Caco-2 (cell line): ENCODE data around the gene HSDL2. TPM values are rescaled to one million over a fixed set of nuclear protein-coding genes. Genes with fewer than 3 reads are reported as not detected.
A peak's percentile ranks its signal among the peaks of the same experiment; 100 is the strongest.

ENCODE experiments used
- BruUV-seq: library from RNA; stranded (reverse); fragments of 400-500 nt; replicated peaks from 2 replicates; lab custom pipeline; 2021; lab: Mats Ljungman, UMichigan
- CTCF ChIA-PET: fragments of 300-600 bp; sonication (Branson Sonifier 250); formaldehyde crosslinking; loops from one replicate; lab custom pipeline; 2022; ENCODE audit warnings: antibody characterized with exemption; lab: Charles Lee
- POLR2A ChIA-PET: fragments of 300-600 bp; sonication (Branson Sonifier 250); formaldehyde crosslinking; loops from one replicate; lab custom pipeline; 2022; ENCODE audit warnings: antibody characterized with exemption; lab: Charles Lee
- DNase-seq, 2 experiments: peaks; one replicate each; pipeline versions ENCODE4 v3.0.0 to v3.0.0-alpha.2; 2020 to 2022
- H3K27me3 ChIP-seq: replicated peaks from 2 replicates; pipeline ENCODE4 v1.6.0; 2011; ENCODE audit warnings: low read length; ENCODE audit not compliant: control insufficient read depth, insufficient read depth
- H3K36me3 ChIP-seq: 2 replicates; pipeline ENCODE4 v1.5.1; 2011; ENCODE audit warnings: low read length; ENCODE audit not compliant: control insufficient read depth, insufficient read depth
- H3K4me1 ChIP-seq: fragments of 250-450 bp; sonication (Bioruptor Pico); 2 replicates; pipeline ENCODE4 v1.5.1; 2020; ENCODE audit warnings: mild to moderate bottlenecking
- H3K4me3 ChIP-seq: 2 replicates; pipeline ENCODE4 v1.5.1; 2011; ENCODE audit warnings: low read depth, mild to moderate bottlenecking, control low read depth, low read length
- H3K9me3 ChIP-seq: fragments of 250-450 bp; sonication (Bioruptor Pico); 2 replicates; pipeline ENCODE4 v1.5.1; 2020; ENCODE audit warnings: mild to moderate bottlenecking, moderate library complexity
- H3K27ac Mint-ChIP-seq: one replicate; pipeline ENCODE4 v1.8.0; 2022; ENCODE audit warnings: mixed read lengths; ENCODE audit not compliant: unreplicated experiment
- H3K27me3 Mint-ChIP-seq: one replicate; pipeline ENCODE4 v1.8.0; 2022; ENCODE audit warnings: mixed read lengths; ENCODE audit not compliant: insufficient read depth, unreplicated experiment
- H3K36me3 Mint-ChIP-seq: one replicate; pipeline ENCODE4 v1.8.0; 2022; ENCODE audit warnings: mild to moderate bottlenecking, mixed read lengths; ENCODE audit not compliant: insufficient read depth, unreplicated experiment
- H3K4me1 Mint-ChIP-seq: one replicate; pipeline ENCODE4 v1.8.0; 2022; ENCODE audit warnings: low read depth, mixed read lengths; ENCODE audit not compliant: unreplicated experiment
- H3K4me3 Mint-ChIP-seq: one replicate; pipeline ENCODE4 v1.8.0; 2022; ENCODE audit warnings: mild to moderate bottlenecking, moderate library complexity, mixed read lengths; ENCODE audit not compliant: unreplicated experiment
- H3K9me3 Mint-ChIP-seq: one replicate; pipeline ENCODE4 v1.8.0; 2022; ENCODE audit warnings: mixed read lengths; ENCODE audit not compliant: unreplicated experiment
- intact Hi-C: fragments of 100-400 bp; cut with micrococcal nuclease; formaldehyde crosslinking; loops from one replicate; pipeline ENCODE4 v1.10.0; 2022; ENCODE audit not compliant: unreplicated experiment
- total RNA-seq: library from RNA; stranded (reverse); gene quantifications from 2 replicates; pipeline ENCODE4 v1.2.3, GENCODE V29; 2022
- TF ChIP-seq, protein P1 (sequence below), 2 experiments: fragments of 200-600 bp in 1 of 2; IDR thresholded peaks; 1 replicate in 1 of 2; 2 replicates in 1 of 2; pipeline versions ENCODE4 v1.5.1 to v1.8.0; 2011 to 2022; ENCODE audit warnings: antibody characterized with exemption in 1 of 2, control low read depth in 1 of 2, inconsistent platforms in 1 of 2, low read depth in 1 of 2, low read length in 1 of 2, mild to moderate bottlenecking in 1 of 2, moderate library complexity in 1 of 2; ENCODE audit not compliant: insufficient read depth in 1 of 2, severe bottlenecking in 1 of 2, unreplicated experiment in 1 of 2

HSDL2 gene
- total RNA-seq, 1 experiment from 2014 or later, result 134 TPM

DNA sequence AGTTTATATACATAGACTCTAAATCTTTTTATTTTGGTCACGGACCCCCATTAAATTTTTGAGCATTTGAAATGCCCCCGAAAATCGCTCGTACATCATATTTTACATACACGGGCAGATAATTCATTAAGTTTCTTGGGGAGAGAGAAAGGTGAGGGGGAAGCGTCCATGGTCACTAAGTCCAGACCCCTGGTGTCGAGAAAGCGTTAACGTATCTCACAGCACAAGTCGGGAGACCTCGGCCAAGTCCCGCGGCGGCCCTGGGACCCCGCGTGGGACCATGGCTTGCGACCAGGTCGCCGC lies 47.3 kb upstream of the HSDL2 start:
- Mint-ChIP-seq H3K4me3 (peak overlapping the region; percentile 88), H3K36me3 (peaks cover 28% of the 10 kb centered on the region), H3K27me3 (no peaks in the 10 kb centered on the region), H3K9me3 (no peaks in the 10 kb centered on the region), H3K4me1 (peaks cover 20% of the 10 kb centered on the region), H3K27ac (peak overlapping the region; percentile 67)
- H3K27me3 ChIP-seq, result no peaks in the 10 kb centered on the region
- intact Hi-C loops, result loop anchor here (5.0 to 10.0 kb wide), 2 partner anchors 100 to 892 kb away; partner anchors contain the start of genes FKBP15 and SLC31A1
- no peaks in the 10 kb centered on the region for H3K36me3 ChIP-seq
- H3K4me1 ChIP-seq, result peaks cover 34% of the 10 kb centered on the region
- no peaks in the 10 kb centered on the region for H3K9me3 ChIP-seq
- no peak for DNase-seq
- ChIA-PET POLR2A (interaction anchor here (1.9 kb wide), 1 partner anchor 47 kb away, joined by 10 read pairs; the partner anchor contains the start of gene HSDL2), CTCF (interaction anchor here (1.7 kb wide), 1 partner anchor 213 kb away, joined by 9 read pairs; no protein-coding TSS in a partner anchor)
- peak overlapping the region; percentile 94 for H3K4me3 ChIP-seq
- BruUV-seq, result no TSS peak
- TF ChIP-seq, protein P1, sequence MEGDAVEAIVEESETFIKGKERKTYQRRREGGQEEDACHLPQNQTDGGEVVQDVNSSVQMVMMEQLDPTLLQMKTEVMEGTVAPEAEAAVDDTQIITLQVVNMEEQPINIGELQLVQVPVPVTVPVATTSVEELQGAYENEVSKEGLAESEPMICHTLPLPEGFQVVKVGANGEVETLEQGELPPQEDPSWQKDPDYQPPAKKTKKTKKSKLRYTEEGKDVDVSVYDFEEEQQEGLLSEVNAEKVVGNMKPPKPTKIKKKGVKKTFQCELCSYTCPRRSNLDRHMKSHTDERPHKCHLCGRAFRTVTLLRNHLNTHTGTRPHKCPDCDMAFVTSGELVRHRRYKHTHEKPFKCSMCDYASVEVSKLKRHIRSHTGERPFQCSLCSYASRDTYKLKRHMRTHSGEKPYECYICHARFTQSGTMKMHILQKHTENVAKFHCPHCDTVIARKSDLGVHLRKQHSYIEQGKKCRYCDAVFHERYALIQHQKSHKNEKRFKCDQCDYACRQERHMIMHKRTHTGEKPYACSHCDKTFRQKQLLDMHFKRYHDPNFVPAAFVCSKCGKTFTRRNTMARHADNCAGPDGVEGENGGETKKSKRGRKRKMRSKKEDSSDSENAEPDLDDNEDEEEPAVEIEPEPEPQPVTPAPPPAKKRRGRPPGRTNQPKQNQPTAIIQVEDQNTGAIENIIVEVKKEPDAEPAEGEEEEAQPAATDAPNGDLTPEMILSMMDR (IDR thresholded peaks at IDR 0.05; ENCODE audit: insufficient read depth in 1 of 2, low read depth in 1 of 2, low read length in 1 of 2, severe bottlenecking in 1 of 2, unreplicated experiment in 1 of 2), result no peak

- TF ChIP-seq, protein P1 (IDR thresholded peaks at IDR 0.05; ENCODE audit: insufficient read depth in 1 of 2, low read depth in 1 of 2, low read length in 1 of 2, severe bottlenecking in 1 of 2, unreplicated experiment in 1 of 2), result no peak
- H3K27me3 Mint-ChIP-seq, result no peaks in the 10 kb centered on the region
- POLR2A ChIA-PET, result interaction anchor here (0.6 to 1.9 kb wide), 5 partner anchors 14 to 207 kb away, joined by 3 to 10 read pairs (median 4); partner anchors contain the start of genes HSDL2 and SUSD1
- Histone ChIP-seq H3K4me1 (peaks cover 39% of the 10 kb centered on the region), H3K36me3 (no peaks in the 10 kb centered on the region), H3K27me3 (no peaks in the 10 kb centered on the region), H3K9me3 (no peaks in the 10 kb centered on the region), H3K4me3 (peak within 1 kb of the TSS; percentile 94)
- DNase-seq, result peak; percentile 88 to 89
- no peaks in the 10 kb centered on the region for H3K9me3 Mint-ChIP-seq
- H3K36me3 Mint-ChIP-seq, result peaks cover 28% of the 10 kb centered on the region
- CTCF ChIA-PET, result interaction anchor here (0.6 to 1.7 kb wide), 8 partner anchors 17 to 362 kb away, joined by 3 to 23 read pairs (median 5); partner anchors contain the start of gene HSDL2
- no TSS peak for BruUV-seq
- intact Hi-C loops, result loop anchor here (1.0 to 10.0 kb wide), 5 partner anchors 101 to 892 kb away; partner anchors contain the start of genes FKBP15 and SLC31A1
- H3K27ac Mint-ChIP-seq, result peak within 1 kb of the TSS; percentile 95
- peak within 1 kb of the TSS; percentile 88 for H3K4me3 Mint-ChIP-seq
- H3K4me1 Mint-ChIP-seq, result peaks cover 25% of the 10 kb centered on the region
Observed at GRCh38 chr9:112332977-112333638, 46.8 kb upstream of the HSDL2 start, which contains the start of gene PTBP3. Gene PTBP3, minus strand, starts transcription at chr9:112333619. Its CDS starts 35,754 bp downstream, at chr9:112297865.

DNA sequence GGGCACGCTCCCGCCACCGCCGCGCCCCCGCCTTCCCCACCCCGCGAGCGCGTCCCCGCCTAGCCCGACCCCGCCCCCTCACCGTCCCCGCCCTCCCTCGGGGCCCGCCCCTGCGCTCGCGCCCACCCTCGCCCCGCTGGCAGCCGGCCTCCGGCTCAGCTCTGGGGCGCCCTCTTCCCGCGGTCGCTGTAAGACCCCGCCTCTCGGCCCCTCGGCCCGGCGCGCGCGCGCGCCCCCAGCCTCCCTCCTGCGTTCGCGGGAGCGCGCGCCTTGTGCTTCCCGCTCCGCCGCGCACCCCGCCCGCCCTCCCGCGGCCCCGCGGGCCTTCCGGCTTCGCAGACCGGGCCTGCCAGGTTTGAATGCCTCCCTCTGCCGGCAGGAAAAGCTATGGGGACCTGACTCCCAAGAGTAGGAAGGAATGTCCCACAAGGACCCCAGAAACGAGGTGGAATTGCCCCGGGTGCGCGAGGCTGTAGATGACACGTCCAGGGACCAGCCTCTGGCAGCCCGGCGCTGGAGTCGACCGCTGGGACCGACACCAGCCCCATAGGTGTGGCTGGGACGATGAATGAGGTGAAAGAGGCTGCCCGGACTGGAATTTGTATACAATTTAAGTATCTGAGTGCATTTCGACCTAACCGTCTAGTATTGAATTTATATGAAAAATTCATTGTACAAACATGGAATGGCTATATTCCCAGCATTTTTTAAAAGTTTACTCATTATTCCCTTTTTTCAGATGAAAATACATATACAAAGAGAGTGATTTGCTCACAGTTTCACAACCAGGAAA lies 46.1 kb upstream of the HSDL2 start:
- intact Hi-C loops, result loop anchor here (1.0 to 10.0 kb wide), 6 partner anchors 27 to 891 kb away; partner anchors contain the start of genes FKBP15 and SLC31A1
- H3K4me3 Mint-ChIP-seq, result peak overlapping the region; percentile 88
- Histone ChIP-seq H3K9me3 (no peaks in the 10 kb centered on the region), H3K4me3 (peak overlapping the region; percentile 94), H3K27me3 (no peaks in the 10 kb centered on the region), H3K4me1 (peaks cover 39% of the 10 kb centered on the region), H3K36me3 (no peaks in the 10 kb centered on the region)
- H3K27me3 Mint-ChIP-seq, result no peaks in the 10 kb centered on the region
- BruUV-seq, result TSS peak; percentile 79
- TF ChIP-seq, protein P1 (IDR thresholded peaks at IDR 0.05; ENCODE audit: insufficient read depth in 1 of 2, low read depth in 1 of 2, low read length in 1 of 2, severe bottlenecking in 1 of 2, unreplicated experiment in 1 of 2), result peak; percentile 52 to 66
- peaks cover 21% of the 10 kb centered on the region for H3K36me3 Mint-ChIP-seq
- no peaks in the 10 kb centered on the region for H3K9me3 Mint-ChIP-seq
- peak overlapping the region; percentile 95 for H3K27ac Mint-ChIP-seq
- DNase-seq, result peak; percentile 94 to 95
- peaks cover 27% of the 10 kb centered on the region for H3K4me1 Mint-ChIP-seq
- ChIA-PET POLR2A (interaction anchor here (0.6 to 1.9 kb wide), 7 partner anchors 15 to 848 kb away, joined by 3 to 10 read pairs (median 8); partner anchors contain the start of genes HSDL2 and SUSD1), CTCF (interaction anchor here (0.6 to 1.7 kb wide), 11 partner anchors 46 to 736 kb away, joined by 3 to 23 read pairs (median 4); partner anchors contain the start of gene HSDL2)
